ENCODE results near the gene LCN12. TPM values are rescaled to one million over a fixed set of nuclear protein-coding genes. Genes with fewer than 3 reads are reported as not detected.

Gene LCN12
- total RNA-seq, 1 donor from 2014 or later: 1.9 TPM

- Histone ChIP-seq H3K36me3 (peaks cover 69% of the 10 kb centered on the region), H3K4me1 (no peaks in the 10 kb centered on the region), H3K9me3 (no peaks in the 10 kb centered on the region), H3K4me3 (no peak overlapping the region), H3K27me3 (ENCODE audit: low read depth) (no peaks in the 10 kb centered on the region), H3K27ac (no peak overlapping the region)
- intact Hi-C loops (cut with DNase I): no loop called here
- TF ChIP-seq CTCF (IDR thresholded peaks at IDR 0.05): no peak
- ATAC-seq (no peak), DNase-seq (no peak)
Measured at GRCh38 chr9:136920069-136920468, 32.0 kb upstream of the LCN12 start.

GRCh38 chr9:136920734-136921231 lies 31.3 kb upstream of the LCN12 start:
- peaks cover 69% of the 10 kb centered on the region for H3K36me3 ChIP-seq

GRCh38 chr9:136921307-136921706 lies 30.8 kb upstream of the LCN12 start:
- H3K27ac ChIP-seq: no peak overlapping the region

More at GRCh38 chr9:136920734-136921231, 31.3 kb upstream of the LCN12 start:
- TF ChIP-seq CTCF (IDR thresholded peaks at IDR 0.05): no peak
- Histone ChIP-seq H3K9me3 (no peaks in the 10 kb centered on the region), H3K4me3 (no peak overlapping the region), H3K27ac (no peak overlapping the region), H3K27me3 (ENCODE audit: low read depth) (no peaks in the 10 kb centered on the region), H3K4me1 (no peaks in the 10 kb centered on the region)
- DNase-seq (no peak), ATAC-seq (no peak)
- intact Hi-C loops (cut with DNase I): no loop called here

GRCh38 chr9:136921718-136922117 lies 30.4 kb upstream of the LCN12 start:
- Histone ChIP-seq H3K27ac (no peak overlapping the region), H3K27me3 (ENCODE audit: low read depth) (no peaks in the 10 kb centered on the region), H3K36me3 (peaks cover 71% of the 10 kb centered on the region), H3K9me3 (no peaks in the 10 kb centered on the region), H3K4me1 (no peaks in the 10 kb centered on the region), H3K4me3 (no peak overlapping the region)
- no peak for TF ChIP-seq CTCF (IDR thresholded peaks at IDR 0.05)
- intact Hi-C loops (cut with DNase I): no loop called here
- DNase-seq: no peak
- no peak for ATAC-seq

More at GRCh38 chr9:136921307-136921706, 30.8 kb upstream of the LCN12 start:
- H3K9me3 ChIP-seq: no peaks in the 10 kb centered on the region
- intact Hi-C loops (cut with DNase I): no loop called here
- H3K36me3 ChIP-seq: peaks cover 71% of the 10 kb centered on the region
- no peaks in the 10 kb centered on the region for H3K4me1 ChIP-seq
- ATAC-seq (no peak), DNase-seq (no peak)
- H3K4me3 ChIP-seq: no peak overlapping the region
- no peaks in the 10 kb centered on the region for H3K27me3 ChIP-seq (ENCODE audit: low read depth)
- no peak for TF ChIP-seq CTCF (IDR thresholded peaks at IDR 0.05)

- H3K36me3 ChIP-seq: peaks cover 68% of the 10 kb centered on the region
- no peak for TF ChIP-seq CTCF (IDR thresholded peaks at IDR 0.05)
- no peak overlapping the region for H3K27ac ChIP-seq
- H3K4me3 ChIP-seq: no peak overlapping the region
- ATAC-seq: no peak
- no peaks in the 10 kb centered on the region for H3K9me3 ChIP-seq
- no peak for DNase-seq
- intact Hi-C loops (cut with DNase I): no loop called here
- H3K27me3 ChIP-seq (ENCODE audit: low read depth): no peaks in the 10 kb centered on the region
- no peaks in the 10 kb centered on the region for H3K4me1 ChIP-seq
Measured at GRCh38 chr9:136922540-136922939, 29.5 kb upstream of the LCN12 start.

GRCh38 chr9:136923881-136924280 lies 28.2 kb upstream of the LCN12 start:
- no peak for TF ChIP-seq CTCF (IDR thresholded peaks at IDR 0.05)
- H3K27ac ChIP-seq: no peak overlapping the region
- H3K27me3 ChIP-seq (ENCODE audit: low read depth): no peaks in the 10 kb centered on the region
- H3K36me3 ChIP-seq: peaks cover 64% of the 10 kb centered on the region
- ATAC-seq: no peak
- intact Hi-C loops (cut with DNase I): no loop called here
- DNase-seq: no peak
- H3K4me3 ChIP-seq: no peak overlapping the region
- no peaks in the 10 kb centered on the region for H3K9me3 ChIP-seq
- H3K4me1 ChIP-seq: no peaks in the 10 kb centered on the region
